ENCODE data around the gene OTUD7B. TPM values are rescaled to one million over a fixed set of nuclear protein-coding genes. Genes with fewer than 3 reads are reported as not detected.

Gene OTUD7B
- total and polyA plus RNA-seq, 2 of the 8 experiments (the other 6 are each of a cell fraction or from before 2014, with no cell fraction given) = 4.2 to 21.5 TPM

GRCh38 chr1:149931212-149931790 lies 79.2 kb downstream of the OTUD7B start:
- H3K4ac ChIP-seq (replicated peaks; ENCODE audit: insufficient read length, low read depth, low read length) = no peak overlapping the region
- peaks cover 0 to 7% (median 4%) of the 10 kb centered on the region in 4 experiments; a peak in 6 of 7 replicates for H3K4me1 ChIP-seq (replicated peaks in 1 of 4; ENCODE audit: control insufficient read depth in 3 of 4, insufficient read depth in 4 of 4, low read length in 3 of 4)
- no peak overlapping the region for H3K4me3 ChIP-seq (ENCODE audit: extremely low read depth in 1 of 4, insufficient read depth in 2 of 4, low read depth in 3 of 4, low read length in 4 of 4)
- no peak overlapping the region for H3K27ac ChIP-seq (ENCODE audit: low read depth, low read length)
- H3K79me1 ChIP-seq (ENCODE audit: low read depth, low read length) = no peaks in the 10 kb centered on the region; the same call in none of the 2 replicates
- no peak overlapping the region for H3K56ac ChIP-seq (replicated peaks; ENCODE audit: insufficient read length, low read depth, low read length)
- H2AK5ac ChIP-seq (ENCODE audit: low read depth, low read length) = no peak overlapping the region
- no peak overlapping the region for H4K5ac ChIP-seq (ENCODE audit: insufficient read length, low read depth, low read length)
- H3K18ac ChIP-seq (ENCODE audit: extremely low read depth, low read length) = no peak overlapping the region
- H3K79me2 ChIP-seq (ENCODE audit: control insufficient read depth in 1 of 2, insufficient read depth in 2 of 2, low read length in 2 of 2) = peaks cover 8 to 13% of the 10 kb centered on the region in 2 experiments
- H2BK15ac ChIP-seq (ENCODE audit: low read length) = no peak overlapping the region
- CTCF ChIA-PET (ENCODE audit: partially characterized antibody) = interaction anchor here (0.5 to 1.2 kb wide), 2 partner anchors 11 to 47 kb away, joined by 4 read pairs; no protein-coding TSS in a partner anchor
- H4K91ac ChIP-seq (replicated peaks; ENCODE audit: insufficient read length, low read length) = no peak overlapping the region
- DNase-seq (ENCODE audit: low read depth in 1 of 2, low spot score in 2 of 2) (no peak), FAIRE-seq (no peak)
- no peak overlapping the region for H3K9ac ChIP-seq (replicated peaks in 1 of 4; ENCODE audit: extremely low read depth in 1 of 4, low read depth in 3 of 4, low read length in 3 of 4)
- H2AFZ ChIP-seq (ENCODE audit: low read length) = no peak overlapping the region
- no peak overlapping the region for H4K8ac ChIP-seq (ENCODE audit: extremely low read depth, insufficient read depth, low read length)
- no peak overlapping the region for H3K4me2 ChIP-seq (ENCODE audit: insufficient read depth in 1 of 2, low read depth in 2 of 2, low read length in 2 of 2)
- H3K23ac ChIP-seq (ENCODE audit: insufficient read length) = no peak overlapping the region
- peaks cover 5% of the 10 kb centered on the region for H3K23me2 ChIP-seq (ENCODE audit: low read depth, low read length)
- no peak overlapping the region for H2BK120ac ChIP-seq (replicated peaks; ENCODE audit: low read depth, low read length)
- H2BK5ac ChIP-seq (ENCODE audit: low read depth, low read length) = no peak overlapping the region
- no peaks in the 10 kb centered on the region for H3K27me3 ChIP-seq (replicated peaks in 1 of 4; ENCODE audit: control insufficient read depth in 3 of 4, extremely low read depth in 1 of 4, insufficient read depth in 3 of 4, low read length in 3 of 4)
- H2BK12ac ChIP-seq (ENCODE audit: low read depth, low read length) = no peak overlapping the region
- H3K14ac ChIP-seq (ENCODE audit: insufficient read length) = no peak overlapping the region
- no peak overlapping the region for H2BK20ac ChIP-seq (ENCODE audit: low read length)
- POLR2A ChIA-PET (ENCODE audit: partially characterized antibody) = interaction anchor here (0.7 to 4.3 kb wide), 4 partner anchors 7 to 1527 kb away, joined by 3 to 60 read pairs (median 38); partner anchors contain the start of gene MTMR11
- peaks cover 0 to 5% (median 1%) of the 10 kb centered on the region in 4 experiments; a peak in 3 of 8 replicates for H3K36me3 ChIP-seq (ENCODE audit: control insufficient read depth in 2 of 4, insufficient read depth in 4 of 4, low read length in 3 of 4)
- 88% methylated on average over 13 of the region's 13 CpGs; no CpG with 5 or more reads in 1 of the 2 experiments for WGBS, 2 experiments (ENCODE audit: extremely low coverage in 1 of 2, insufficient coverage in 1 of 2, insufficient read length in 1 of 2, insufficient replicate concordance in 2 of 2, low coverage in 1 of 2, low lambda C conversion rate in 2 of 2, missing lambda C conversion rate in 1 of 2)
- no peaks in the 10 kb centered on the region for H3K9me3 ChIP-seq (ENCODE audit: insufficient read depth in 2 of 2, low read depth in 1 of 2, low read length in 1 of 2)
- no peaks in the 10 kb centered on the region for H4K20me1 ChIP-seq (replicated peaks in 1 of 2; ENCODE audit: control insufficient read depth in 1 of 2, insufficient read depth in 2 of 2, low read length in 2 of 2)
- TF ChIP-seq YY1 (IDR thresholded peaks at IDR 0.05; ENCODE audit: low read depth, low read length) (no peak), GABPA (IDR thresholded peaks at IDR 0.05; ENCODE audit: borderline replicate concordance, insufficient read depth, low read length) (no peak), MAFK (IDR thresholded peaks at IDR 0.05; ENCODE audit: low read depth, low read length) (no peak), CEBPB (IDR thresholded peaks at IDR 0.05; ENCODE audit: low read depth, low read length) (no peak), JUN (IDR thresholded peaks at IDR 0.05; ENCODE audit: low read depth, low read length) (no peak), SIX5 (IDR thresholded peaks at IDR 0.05; ENCODE audit: low read depth, low read length) (no peak), BCL11A (IDR thresholded peaks at IDR 0.05; ENCODE audit: low read depth in 2 of 2, low read length in 2 of 2) (no peak), USF2 (IDR thresholded peaks at IDR 0.05; ENCODE audit: low read length) (no peak), TAF1 (IDR thresholded peaks at IDR 0.05; ENCODE audit: low read depth, low read length) (no peak), POLR2AphosphoS5 (IDR thresholded peaks at IDR 0.05; ENCODE audit: low read depth, low read length) (no peak), JUND (IDR thresholded peaks at IDR 0.05; ENCODE audit: low read length) (no peak), EZH2 (IDR thresholded peaks at IDR 0.05; ENCODE audit: low read depth, low read length, severe bottlenecking) (no peak), CHD2 (IDR thresholded peaks at IDR 0.05; ENCODE audit: low read length) (no peak)

Data from H1 (cell line).